ENCODE data around the gene C10orf71. TPM values are rescaled to one million over a fixed set of nuclear protein-coding genes. Genes with fewer than 3 reads are reported as not detected.

Gene C10orf71
- polyA plus RNA-seq, 1 of the 3 experiments (the other 2 are of a cell fraction) = not detected

DNA sequence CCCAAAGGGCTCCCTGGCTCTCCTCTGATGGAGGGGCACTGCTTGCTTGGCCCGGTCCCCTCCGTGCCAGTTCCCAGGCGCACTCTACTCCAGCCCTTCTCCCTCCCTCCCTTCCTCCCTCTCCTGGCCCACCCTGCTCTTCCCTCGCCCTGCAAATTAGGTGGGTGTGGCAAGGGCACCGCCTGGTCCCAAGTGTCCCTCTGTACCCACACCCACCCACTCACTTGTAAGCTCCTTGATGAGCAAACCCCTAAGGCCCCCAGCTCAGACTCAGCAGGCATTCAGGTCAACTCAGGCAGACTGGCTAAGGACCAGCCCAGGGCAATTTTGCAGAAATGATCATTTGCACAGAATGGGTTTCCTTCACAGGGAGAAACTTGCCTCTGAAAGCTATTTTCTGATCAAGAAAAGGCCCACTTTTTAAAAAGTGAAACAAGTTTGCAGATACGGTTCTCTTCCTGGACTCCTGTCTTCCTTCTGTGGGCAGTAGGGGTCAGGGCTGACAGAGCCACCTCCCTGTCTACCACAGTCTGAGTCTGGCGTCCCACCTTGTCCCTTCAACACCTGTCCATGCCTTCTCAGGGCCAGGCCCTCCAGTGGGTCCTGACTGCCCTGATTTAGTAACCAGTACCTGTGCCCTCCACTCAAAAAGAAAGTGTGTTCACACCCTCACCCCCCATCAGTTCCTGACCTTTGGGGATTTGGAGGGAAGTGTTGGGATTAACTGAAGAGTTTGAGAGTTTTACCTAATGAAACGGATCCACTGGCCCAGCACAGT, 28.3 kb downstream of the C10orf71 start:
- H3K4me1 ChIP-seq (ENCODE audit: control insufficient read depth in 1 of 2, insufficient read depth in 2 of 2, low read depth in 1 of 2, low read length in 1 of 2) = peaks cover 0 to 8% of the 10 kb centered on the region in 2 experiments; a peak in 1 of 4 replicates
- no peaks in the 10 kb centered on the region for H3K27me3 ChIP-seq (ENCODE audit: insufficient read depth)
- H3K9me3 ChIP-seq = no peaks in the 10 kb centered on the region
- no peak for DNase-seq
- no peak overlapping the region for H3K4me2 ChIP-seq
- H3K9ac ChIP-seq = no peak overlapping the region
- no peak overlapping the region for H3K4me3 ChIP-seq (ENCODE audit: low read depth in 2 of 2, low read length in 1 of 2)
- TF ChIP-seq NFIC (IDR thresholded peaks at IDR 0.05; ENCODE audit: borderline replicate concordance) (no peak), RFX5 (IDR thresholded peaks at IDR 0.05; ENCODE audit: low read length) (no peak), EZH2phosphoT487 (IDR thresholded peaks at IDR 0.05; ENCODE audit: borderline replicate concordance, low read depth) (no peak), TAF1 (IDR thresholded peaks at IDR 0.05; ENCODE audit: borderline replicate concordance, low read depth, low read length) (no peak), TEAD4 (IDR thresholded peaks at IDR 0.05; ENCODE audit: borderline replicate concordance, insufficient read depth) (no peak), GABPA (IDR thresholded peaks at IDR 0.05; ENCODE audit: low read depth) (no peak), MXI1 (IDR thresholded peaks at IDR 0.05; ENCODE audit: low read depth, low read length) (no peak), NRF1 (IDR thresholded peaks at IDR 0.05; ENCODE audit: low read depth, low read length) (no peak), RAD21 (IDR thresholded peaks at IDR 0.05; ENCODE audit: low read length) (no peak), POLR2AphosphoS5 (IDR thresholded peaks at IDR 0.05; ENCODE audit: low read depth, low read length) (no peak), TCF12 (IDR thresholded peaks at IDR 0.05) (no peak), RXRA (IDR thresholded peaks at IDR 0.05; ENCODE audit: borderline replicate concordance, low read depth) (no peak)
- TF ChIP-seq, protein P1, sequence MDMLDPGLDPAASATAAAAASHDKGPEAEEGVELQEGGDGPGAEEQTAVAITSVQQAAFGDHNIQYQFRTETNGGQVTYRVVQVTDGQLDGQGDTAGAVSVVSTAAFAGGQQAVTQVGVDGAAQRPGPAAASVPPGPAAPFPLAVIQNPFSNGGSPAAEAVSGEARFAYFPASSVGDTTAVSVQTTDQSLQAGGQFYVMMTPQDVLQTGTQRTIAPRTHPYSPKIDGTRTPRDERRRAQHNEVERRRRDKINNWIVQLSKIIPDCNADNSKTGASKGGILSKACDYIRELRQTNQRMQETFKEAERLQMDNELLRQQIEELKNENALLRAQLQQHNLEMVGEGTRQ (IDR thresholded peaks at IDR 0.05; ENCODE audit: borderline replicate concordance, low read depth, low read length) = no peak
- TF ChIP-seq, protein P2, sequence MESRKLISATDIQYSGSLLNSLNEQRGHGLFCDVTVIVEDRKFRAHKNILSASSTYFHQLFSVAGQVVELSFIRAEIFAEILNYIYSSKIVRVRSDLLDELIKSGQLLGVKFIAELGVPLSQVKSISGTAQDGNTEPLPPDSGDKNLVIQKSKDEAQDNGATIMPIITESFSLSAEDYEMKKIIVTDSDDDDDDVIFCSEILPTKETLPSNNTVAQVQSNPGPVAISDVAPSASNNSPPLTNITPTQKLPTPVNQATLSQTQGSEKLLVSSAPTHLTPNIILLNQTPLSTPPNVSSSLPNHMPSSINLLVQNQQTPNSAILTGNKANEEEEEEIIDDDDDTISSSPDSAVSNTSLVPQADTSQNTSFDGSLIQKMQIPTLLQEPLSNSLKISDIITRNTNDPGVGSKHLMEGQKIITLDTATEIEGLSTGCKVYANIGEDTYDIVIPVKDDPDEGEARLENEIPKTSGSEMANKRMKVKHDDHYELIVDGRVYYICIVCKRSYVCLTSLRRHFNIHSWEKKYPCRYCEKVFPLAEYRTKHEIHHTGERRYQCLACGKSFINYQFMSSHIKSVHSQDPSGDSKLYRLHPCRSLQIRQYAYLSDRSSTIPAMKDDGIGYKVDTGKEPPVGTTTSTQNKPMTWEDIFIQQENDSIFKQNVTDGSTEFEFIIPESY (IDR thresholded peaks at IDR 0.05; ENCODE audit: borderline replicate concordance, low read depth) = no peak
- TF ChIP-seq, protein P3, sequence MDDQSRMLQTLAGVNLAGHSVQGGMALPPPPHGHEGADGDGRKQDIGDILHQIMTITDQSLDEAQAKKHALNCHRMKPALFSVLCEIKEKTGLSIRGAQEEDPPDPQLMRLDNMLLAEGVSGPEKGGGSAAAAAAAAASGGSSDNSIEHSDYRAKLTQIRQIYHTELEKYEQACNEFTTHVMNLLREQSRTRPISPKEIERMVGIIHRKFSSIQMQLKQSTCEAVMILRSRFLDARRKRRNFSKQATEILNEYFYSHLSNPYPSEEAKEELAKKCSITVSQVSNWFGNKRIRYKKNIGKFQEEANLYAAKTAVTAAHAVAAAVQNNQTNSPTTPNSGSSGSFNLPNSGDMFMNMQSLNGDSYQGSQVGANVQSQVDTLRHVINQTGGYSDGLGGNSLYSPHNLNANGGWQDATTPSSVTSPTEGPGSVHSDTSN (IDR thresholded peaks at IDR 0.05) = no peak
- TF ChIP-seq, protein P4, sequence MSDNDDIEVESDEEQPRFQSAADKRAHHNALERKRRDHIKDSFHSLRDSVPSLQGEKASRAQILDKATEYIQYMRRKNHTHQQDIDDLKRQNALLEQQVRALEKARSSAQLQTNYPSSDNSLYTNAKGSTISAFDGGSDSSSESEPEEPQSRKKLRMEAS (IDR thresholded peaks at IDR 0.05; ENCODE audit: low read depth) = no peak
- TF ChIP-seq, protein P5, sequence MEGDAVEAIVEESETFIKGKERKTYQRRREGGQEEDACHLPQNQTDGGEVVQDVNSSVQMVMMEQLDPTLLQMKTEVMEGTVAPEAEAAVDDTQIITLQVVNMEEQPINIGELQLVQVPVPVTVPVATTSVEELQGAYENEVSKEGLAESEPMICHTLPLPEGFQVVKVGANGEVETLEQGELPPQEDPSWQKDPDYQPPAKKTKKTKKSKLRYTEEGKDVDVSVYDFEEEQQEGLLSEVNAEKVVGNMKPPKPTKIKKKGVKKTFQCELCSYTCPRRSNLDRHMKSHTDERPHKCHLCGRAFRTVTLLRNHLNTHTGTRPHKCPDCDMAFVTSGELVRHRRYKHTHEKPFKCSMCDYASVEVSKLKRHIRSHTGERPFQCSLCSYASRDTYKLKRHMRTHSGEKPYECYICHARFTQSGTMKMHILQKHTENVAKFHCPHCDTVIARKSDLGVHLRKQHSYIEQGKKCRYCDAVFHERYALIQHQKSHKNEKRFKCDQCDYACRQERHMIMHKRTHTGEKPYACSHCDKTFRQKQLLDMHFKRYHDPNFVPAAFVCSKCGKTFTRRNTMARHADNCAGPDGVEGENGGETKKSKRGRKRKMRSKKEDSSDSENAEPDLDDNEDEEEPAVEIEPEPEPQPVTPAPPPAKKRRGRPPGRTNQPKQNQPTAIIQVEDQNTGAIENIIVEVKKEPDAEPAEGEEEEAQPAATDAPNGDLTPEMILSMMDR (IDR thresholded peaks at IDR 0.05) = no peak
- no peaks in the 10 kb centered on the region for H3F3A ChIP-seq (replicated peaks; ENCODE audit: insufficient read depth)
- ChIA-PET CTCF (interaction anchor here (0.8 to 2.0 kb wide), 3 partner anchors 11 to 185 kb away, joined by 3 to 5 read pairs (median 3); no protein-coding TSS in a partner anchor), POLR2A (no interaction called here)
- no peaks in the 10 kb centered on the region for H3K36me3 ChIP-seq (replicated peaks in 1 of 2; ENCODE audit: control insufficient read depth in 1 of 2, insufficient read depth in 2 of 2, low read length in 1 of 2)
- H3K27ac ChIP-seq (ENCODE audit: low read depth in 2 of 2, low read length in 1 of 2) = no peak overlapping the region
- H3K9me2 ChIP-seq = no peaks in the 10 kb centered on the region
- no peaks in the 10 kb centered on the region for H3K79me2 ChIP-seq (ENCODE audit: insufficient read depth)
- no peaks in the 10 kb centered on the region for H4K20me1 ChIP-seq (ENCODE audit: insufficient read depth)
- 33% methylated on average over 8 of the region's 8 CpGs for WGBS (ENCODE audit: low lambda C conversion rate)
- H2AFZ ChIP-seq (ENCODE audit: low read depth) = no peak overlapping the region

All from SK-N-SH (cell line).